Neuronal stem cell (in vitro differentiated cells): ENCODE results near the gene WASHC4.

Experiments used
- DNase-seq: peaks from one replicate; pipeline ENCODE4 v3.0.0-alpha.2; 2013; ENCODE audit warnings: low spot score
- H2AFZ ChIP-seq: one replicate; pipeline ENCODE4 v1.6.1; 2013; ENCODE audit warnings: mild to moderate bottlenecking, low read length, inconsistent platforms
- H2AK5ac ChIP-seq: 2 replicates; pipeline ENCODE4 v1.6.1; 2013; ENCODE audit warnings: low read depth, mild to moderate bottlenecking, inconsistent platforms, low read length, moderate library complexity, mixed read lengths
- H2BK120ac ChIP-seq: 2 replicates; pipeline ENCODE4 v1.6.1; 2013; ENCODE audit warnings: low read depth, mild to moderate bottlenecking, inconsistent platforms, low read length, moderate library complexity, mixed read lengths
- H2BK12ac ChIP-seq: one replicate; pipeline ENCODE4 v1.6.1; 2013; ENCODE audit warnings: low read length, inconsistent platforms
- H2BK15ac ChIP-seq: 2 replicates; pipeline ENCODE4 v1.6.1; 2013; ENCODE audit warnings: mild to moderate bottlenecking, low read length, inconsistent platforms, mixed read lengths
- H2BK5ac ChIP-seq: one replicate; pipeline ENCODE4 v1.6.1; 2013; ENCODE audit warnings: inconsistent platforms, mild to moderate bottlenecking, low read length, moderate library complexity
- H3K14ac ChIP-seq: one replicate; pipeline ENCODE4 v1.6.1; 2013; ENCODE audit warnings: low read length, inconsistent platforms
- H3K18ac ChIP-seq: 2 replicates; pipeline ENCODE4 v1.6.1; 2013; ENCODE audit warnings: low read length, inconsistent platforms
- H3K23ac ChIP-seq: 2 replicates; pipeline ENCODE4 v1.6.1; 2013; ENCODE audit warnings: low read depth, mild to moderate bottlenecking, mixed read lengths, low read length, inconsistent platforms; ENCODE audit not compliant: poor library complexity
- H3K27ac ChIP-seq: replicated peaks from 3 replicates; pipeline ENCODE4 v1.5.1; 2013; ENCODE audit warnings: low read length, inconsistent platforms
- H3K27me3 ChIP-seq, 3 experiments: 2 replicates each; pipeline ENCODE4 v1.6.1; 2013; ENCODE audit warnings: low read length in 3 of 3, mild to moderate bottlenecking in 2 of 3, inconsistent platforms in 1 of 3, low read depth in 1 of 3, mixed read lengths in 1 of 3, moderate library complexity in 1 of 3; ENCODE audit not compliant: control insufficient read depth in 3 of 3, insufficient read depth in 3 of 3
- H3K36me3 ChIP-seq, 2 donors: replicated peaks in 1 of 2; 2 replicates each; pipeline ENCODE4 v1.6.1; 2013; ENCODE audit warnings: low read length in 2 of 2; ENCODE audit not compliant: control insufficient read depth in 2 of 2, insufficient read depth in 2 of 2
- H3K4ac ChIP-seq: 2 replicates; pipeline ENCODE4 v1.6.1; 2013; ENCODE audit warnings: inconsistent platforms, mild to moderate bottlenecking, low read length, moderate library complexity
- H3K4me1 ChIP-seq, 2 donors: 1 replicate in 1 of 2; 2 replicates in 1 of 2; pipeline ENCODE4 v1.6.1; 2013; ENCODE audit warnings: low read length in 2 of 2, low read depth in 1 of 2; ENCODE audit not compliant: control insufficient read depth in 2 of 2, insufficient read depth in 1 of 2
- H3K4me2 ChIP-seq: one replicate; pipeline ENCODE4 v1.6.1; 2013; ENCODE audit warnings: mild to moderate bottlenecking, low read length, inconsistent platforms; ENCODE audit not compliant: insufficient read depth, poor library complexity, severe bottlenecking
- H3K4me3 ChIP-seq, 2 donors: 2 replicates each; pipeline ENCODE4 v1.5.1; 2013; ENCODE audit warnings: low read length in 2 of 2, mild to moderate bottlenecking in 2 of 2, inconsistent platforms in 1 of 2, moderate library complexity in 1 of 2
- H3K79me1 ChIP-seq: one replicate; pipeline ENCODE4 v1.6.1; 2013; ENCODE audit warnings: low read depth, mild to moderate bottlenecking, inconsistent platforms, low read length, moderate library complexity
- H3K9ac ChIP-seq: one replicate; pipeline ENCODE4 v1.6.1; 2013; ENCODE audit warnings: mild to moderate bottlenecking, low read depth, low read length, inconsistent platforms; ENCODE audit not compliant: poor library complexity
- H3K9me3 ChIP-seq, 2 donors: replicated peaks in 1 of 2; 2 replicates each; pipeline versions ENCODE3 to v1.6.1; 2013; ENCODE audit warnings: low read length in 2 of 2, mild to moderate bottlenecking in 2 of 2, inconsistent platforms in 1 of 2, low read depth in 1 of 2, mixed read lengths in 1 of 2, moderate library complexity in 1 of 2; ENCODE audit not compliant: control insufficient read depth in 2 of 2, insufficient read depth in 1 of 2
- H4K8ac ChIP-seq: one replicate; pipeline ENCODE4 v1.6.1; 2013; ENCODE audit warnings: low read depth, mild to moderate bottlenecking, inconsistent platforms, low read length, moderate library complexity
- H4K91ac ChIP-seq: one replicate; pipeline ENCODE4 v1.6.1; 2013; ENCODE audit warnings: low read length, low read depth, mild to moderate bottlenecking, inconsistent platforms; ENCODE audit not compliant: poor library complexity
- WGBS, 2 donors: extraction: QIAGEN DNeasy Blood & Tissue Kit; methylation state at CpG; one replicate each; pipeline ENCODE4 v1.1.7; 2013; ENCODE audit warnings: missing lambda C conversion rate in 2 of 2, mixed read lengths in 1 of 2; ENCODE audit not compliant: insufficient read length in 2 of 2, insufficient replicate concordance in 1 of 2; ENCODE audit errors: extremely low coverage in 2 of 2; 5-methylcytosine and 5-hydroxymethylcytosine counted together

The WASHC4 gene

GRCh38 chr12:105089817-105090216 lies 17.7 kb upstream of the WASHC4 start:
- H2AFZ ChIP-seq: no peak overlapping the region
- no peak overlapping the region for H3K14ac ChIP-seq
- H3K18ac ChIP-seq: peak overlapping the region; percentile 12
- no peaks in the 10 kb centered on the region for H3K79me1 ChIP-seq
- no peak for DNase-seq
- no CpG with 5 or more reads among the region's 3 CpGs for WGBS, 2 donors
- H3K4me1 ChIP-seq: peaks cover 0 to 4% of the 10 kb centered on the region in 2 donors
- H3K27me3 ChIP-seq: peaks cover 0 to 15% (median 0%) of the 10 kb centered on the region in 3 experiments
- no peak overlapping the region for H3K4ac ChIP-seq
- H4K91ac ChIP-seq: no peak overlapping the region
- H3K4me3 ChIP-seq: no peak overlapping the region
- H3K4me2 ChIP-seq: no peak overlapping the region
- no peak overlapping the region for H2BK12ac ChIP-seq
- no peak overlapping the region for H4K8ac ChIP-seq
- no peak overlapping the region for H2BK15ac ChIP-seq
- H3K23ac ChIP-seq: peak overlapping the region; percentile 81
- no peak overlapping the region for H3K9ac ChIP-seq
- H2AK5ac ChIP-seq: no peak overlapping the region
- H2BK120ac ChIP-seq: no peak overlapping the region
- no peaks in the 10 kb centered on the region for H3K36me3 ChIP-seq
- H2BK5ac ChIP-seq: no peak overlapping the region
- H3K27ac ChIP-seq: no peak overlapping the region
- H3K9me3 ChIP-seq: peaks cover 0 to 6% of the 10 kb centered on the region in 2 donors

- no peak overlapping the region for H4K91ac ChIP-seq
- H4K8ac ChIP-seq: no peak overlapping the region
- no peak overlapping the region for H2BK12ac ChIP-seq
- no peak overlapping the region for H3K9ac ChIP-seq
- H3K4me3 ChIP-seq: no peak overlapping the region
- H3K27ac ChIP-seq: no peak overlapping the region
- no peak overlapping the region for H2AFZ ChIP-seq
- H2AK5ac ChIP-seq: no peak overlapping the region
- H3K27me3 ChIP-seq: peaks cover 0 to 13% (median 0%) of the 10 kb centered on the region in 3 experiments
- H3K9me3 ChIP-seq: peaks cover 0 to 6% of the 10 kb centered on the region in 2 donors
- H3K23ac ChIP-seq: no peak overlapping the region
- DNase-seq: no peak
- H3K4ac ChIP-seq: no peak overlapping the region
- no peak overlapping the region for H2BK15ac ChIP-seq
- H3K4me1 ChIP-seq: peaks cover 0 to 4% of the 10 kb centered on the region in 2 donors
- H3K79me1 ChIP-seq: no peaks in the 10 kb centered on the region
- H3K18ac ChIP-seq: no peak overlapping the region
- no peak overlapping the region for H3K14ac ChIP-seq
- H3K4me2 ChIP-seq: no peak overlapping the region
- no peak overlapping the region for H2BK120ac ChIP-seq
- no peaks in the 10 kb centered on the region for H3K36me3 ChIP-seq
- no peak overlapping the region for H2BK5ac ChIP-seq
- WGBS, 2 donors: no CpG with 5 or more reads among the region's 6 CpGs
Observed at GRCh38 chr12:105090361-105090760, 17.2 kb upstream of the WASHC4 start.

GRCh38 chr12:105091476-105092206 lies 15.9 kb upstream of the WASHC4 start:
- Histone ChIP-seq H3K4ac (no peak overlapping the region), H2BK120ac (no peak overlapping the region), H3K79me1 (no peaks in the 10 kb centered on the region), H3K27ac (no peak overlapping the region), H3K4me1 (peaks cover 0 to 4% of the 10 kb centered on the region in 2 donors), H3K23ac (no peak overlapping the region), H2AK5ac (no peak overlapping the region), H2BK5ac (no peak overlapping the region), H2AFZ (no peak overlapping the region), H4K91ac (no peak overlapping the region), H3K9me3 (peaks cover 0 to 6% of the 10 kb centered on the region in 2 donors), H4K8ac (no peak overlapping the region), H3K4me2 (no peak overlapping the region), H2BK15ac (no peak overlapping the region), H3K36me3 (no peaks in the 10 kb centered on the region), H3K9ac (no peak overlapping the region), H3K18ac (no peak overlapping the region), H3K4me3 (no peak overlapping the region), H2BK12ac (no peak overlapping the region), H3K14ac (no peak overlapping the region), H3K27me3 (peaks cover 0 to 11% (median 0%) of the 10 kb centered on the region in 3 experiments)
- DNase-seq: no peak
- WGBS, 2 donors: no CpG with 5 or more reads among the region's 4 CpGs

GRCh38 chr12:105092336-105092735 lies 15.2 kb upstream of the WASHC4 start:
- Histone ChIP-seq H3K4me1 (peaks cover 0 to 4% of the 10 kb centered on the region in 2 donors), H2AK5ac (no peak overlapping the region), H4K8ac (no peak overlapping the region), H3K27ac (no peak overlapping the region), H3K4ac (no peak overlapping the region), H3K14ac (no peak overlapping the region), H3K4me2 (peak overlapping the region; percentile 54), H2BK120ac (no peak overlapping the region), H2BK12ac (no peak overlapping the region), H4K91ac (no peak overlapping the region), H3K4me3 (no peak overlapping the region), H2BK15ac (no peak overlapping the region), H3K18ac (peak overlapping the region; percentile 66), H3K79me1 (no peaks in the 10 kb centered on the region), H3K23ac (no peak overlapping the region), H3K9me3 (peaks cover 0 to 3% of the 10 kb centered on the region in 2 donors), H3K9ac (no peak overlapping the region), H2AFZ (no peak overlapping the region), H3K36me3 (no peaks in the 10 kb centered on the region), H3K27me3 (peaks cover 0 to 11% (median 0%) of the 10 kb centered on the region in 3 experiments), H2BK5ac (no peak overlapping the region)
- no CpG with 5 or more reads among the region's 13 CpGs for WGBS, 2 donors
- DNase-seq: no peak
